ENCODE results near the gene MRAS.

Gene MRAS

DNA sequence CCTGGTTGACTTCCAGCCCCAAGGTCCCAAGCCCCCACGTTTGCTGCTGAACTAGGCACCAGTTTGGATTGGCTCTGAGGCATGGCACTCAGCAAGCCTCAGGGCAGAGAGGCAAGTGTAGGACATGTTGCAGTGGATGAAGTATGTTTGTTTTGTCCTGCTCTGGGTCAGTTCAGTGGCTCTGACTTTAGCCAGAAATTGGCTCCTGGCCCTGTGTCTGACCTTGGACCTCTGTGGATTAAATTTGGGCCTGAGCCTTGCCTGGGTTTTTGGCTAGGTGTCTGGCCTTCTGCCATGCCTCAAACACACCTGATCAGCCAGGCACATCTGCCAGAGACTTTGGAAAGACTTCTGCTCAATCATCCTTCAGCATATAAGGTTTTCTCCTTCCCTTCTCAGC lies 3.6 kb upstream of the MRAS start:
- no peak for DNase-seq

DNA sequence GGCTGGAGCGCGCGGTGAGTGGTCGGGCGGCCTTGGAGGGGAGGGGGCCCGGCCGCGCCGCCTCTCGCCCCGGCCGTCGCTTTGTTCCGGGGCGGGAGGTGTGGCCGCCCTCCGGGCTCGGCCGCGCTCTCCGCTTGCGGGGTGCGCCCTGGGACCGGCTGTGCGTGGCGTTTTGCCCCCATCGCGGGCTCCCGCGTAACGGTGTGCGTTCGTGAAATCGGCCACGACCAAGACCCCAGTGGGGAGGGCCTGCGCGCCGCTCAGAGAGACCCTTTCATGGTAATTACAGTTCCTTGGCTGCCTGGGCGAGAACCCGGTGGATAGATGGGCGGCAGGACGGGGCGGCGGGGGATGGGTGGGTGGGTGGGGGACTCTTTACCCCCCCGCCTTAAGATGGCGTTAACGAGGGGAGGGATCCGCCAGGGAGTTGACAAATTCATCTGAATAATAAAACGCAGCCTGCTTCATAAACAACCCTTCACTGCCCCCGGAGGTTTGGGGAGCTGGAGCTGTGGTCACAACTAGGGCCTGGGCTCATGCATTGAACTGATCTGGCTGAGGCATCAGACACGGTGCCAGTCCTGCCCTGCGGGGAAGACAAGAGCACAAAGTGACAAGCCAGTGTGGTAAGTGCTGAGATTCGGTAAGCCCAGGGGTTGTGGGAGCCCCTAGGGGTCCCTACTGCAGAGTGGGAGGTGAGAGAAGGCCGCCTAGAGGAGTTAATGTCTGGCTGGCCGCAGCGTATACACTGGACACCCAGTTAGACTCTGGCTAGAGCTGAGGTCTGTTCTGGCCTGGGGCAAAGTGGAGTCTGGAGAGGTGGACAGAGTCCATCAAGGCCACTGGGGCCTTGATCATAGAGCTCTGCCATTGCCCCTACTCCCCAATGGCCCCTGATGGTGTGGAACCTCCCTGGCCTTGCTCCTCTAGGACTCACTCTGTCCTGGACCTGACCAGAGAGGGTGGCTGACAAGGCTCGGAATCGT lies 668 bp downstream of the MRAS start:
- peak; percentile 56 for DNase-seq

GRCh38 chr3:138349926-138350665 lies 1.7 kb downstream of the MRAS start:
- DNase-seq: peak; percentile 46

DNA sequence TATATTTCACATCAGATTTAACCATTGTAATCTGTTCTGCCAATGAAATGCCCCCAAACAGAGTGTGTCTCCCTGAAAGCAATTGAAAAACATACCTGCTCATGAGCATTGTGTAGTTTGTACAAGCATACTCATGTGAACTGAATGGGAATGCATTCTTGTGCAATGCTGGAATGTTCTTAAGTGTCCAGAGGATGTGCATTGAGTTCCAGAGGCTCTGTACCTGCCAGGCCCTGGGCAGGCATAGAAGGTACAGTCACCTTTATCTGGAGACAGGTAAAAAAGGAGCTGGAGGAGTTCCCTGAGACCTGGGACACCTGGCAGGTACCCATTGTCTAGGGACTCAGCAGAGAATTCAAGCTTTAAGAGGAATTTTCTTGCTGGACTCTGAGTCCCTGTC lies 2.8 kb downstream of the MRAS start:
- DNase-seq: peak; percentile 11

DNA sequence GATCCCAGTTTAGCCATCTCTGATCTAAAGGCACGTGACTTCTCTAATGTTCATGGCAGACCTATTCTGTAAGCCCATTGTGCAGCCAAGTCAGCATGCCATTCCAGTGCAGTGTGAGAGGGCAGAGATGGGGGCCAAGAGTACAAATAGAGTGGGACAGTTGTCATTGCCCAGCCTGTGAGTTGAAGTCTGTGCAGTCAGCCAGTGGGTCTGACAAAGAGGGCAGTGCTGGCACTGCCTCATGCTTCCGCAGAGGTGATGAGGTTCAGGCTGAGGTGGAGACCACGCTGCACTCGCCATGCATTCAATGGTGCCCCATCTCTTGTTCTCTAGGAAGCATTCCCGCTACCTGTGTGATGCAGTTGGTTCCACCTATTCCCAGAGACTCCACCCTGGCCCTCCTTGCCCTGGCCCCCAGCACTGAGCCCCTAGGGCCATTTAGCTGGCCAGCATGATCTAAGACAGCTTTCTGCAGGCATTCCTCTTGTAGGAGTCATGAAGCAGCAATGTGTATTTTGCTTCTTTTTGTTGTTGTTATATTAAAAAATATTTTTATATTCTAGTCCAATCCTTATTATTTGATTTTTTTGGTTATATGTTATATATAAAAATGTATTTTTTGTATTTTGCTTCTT lies 3.7 kb downstream of the MRAS start:
- no peak for DNase-seq

DNA sequence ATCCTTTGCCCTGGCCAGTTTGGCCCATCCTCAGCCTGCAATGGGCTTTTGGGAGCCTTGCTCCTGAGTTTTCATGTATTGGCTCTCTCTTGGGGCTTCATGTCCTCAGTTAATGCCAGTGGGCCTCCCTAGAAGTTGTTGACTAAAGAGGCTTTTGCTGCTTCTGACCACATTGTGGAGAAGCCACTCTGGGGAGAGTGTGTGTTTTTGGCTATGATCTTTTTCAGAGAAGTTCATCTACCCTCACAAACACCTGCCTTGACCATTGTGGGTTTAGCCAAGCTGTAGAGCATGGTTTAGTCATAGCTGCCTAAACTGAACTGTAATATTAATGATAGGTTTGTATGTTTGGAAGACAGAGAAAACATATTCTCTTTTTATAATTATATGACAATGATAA lies 6.0 kb downstream of the MRAS start:
- DNase-seq: no peak

- DNase-seq: no peak
Measured at GRCh38 chr3:138355071-138355470, 6.7 kb downstream of the MRAS start.

DNA sequence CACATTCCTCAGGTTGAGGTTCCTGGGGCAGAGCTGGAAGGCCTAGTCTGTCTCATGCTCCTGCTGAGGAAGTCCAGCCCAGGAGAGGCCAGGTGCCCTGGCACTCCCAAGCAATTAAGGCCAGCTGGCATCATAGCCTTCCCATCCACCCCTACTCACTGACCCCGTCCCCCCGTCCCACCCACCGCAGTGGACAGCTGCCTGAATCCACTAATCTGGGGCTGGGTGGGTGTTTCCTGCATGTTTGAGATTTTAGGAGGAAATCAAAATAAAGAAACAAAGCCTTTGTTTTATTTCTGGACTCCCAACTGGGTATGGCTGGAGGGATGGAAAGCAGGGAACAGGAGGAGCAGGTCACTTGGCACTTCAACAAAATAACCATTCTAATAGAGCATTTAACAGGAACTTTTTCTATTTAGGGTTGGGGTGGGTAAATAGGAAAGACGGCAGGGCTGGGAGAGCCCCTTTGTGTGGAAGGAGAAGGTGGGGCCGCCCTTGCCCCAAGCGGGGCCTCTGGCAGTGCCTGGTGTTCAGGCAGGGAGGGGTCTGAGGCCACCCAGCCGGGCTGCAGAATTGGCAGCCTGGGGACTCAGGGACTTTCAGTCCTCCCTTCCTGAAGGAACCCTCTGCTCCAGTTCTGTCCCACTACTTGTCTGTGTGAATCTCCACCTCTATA lies 8.5 kb downstream of the MRAS start:
- DNase-seq: no peak

- no peak for DNase-seq
Measured at GRCh38 chr3:138359148-138359918, 11.0 kb downstream of the MRAS start.

DNA sequence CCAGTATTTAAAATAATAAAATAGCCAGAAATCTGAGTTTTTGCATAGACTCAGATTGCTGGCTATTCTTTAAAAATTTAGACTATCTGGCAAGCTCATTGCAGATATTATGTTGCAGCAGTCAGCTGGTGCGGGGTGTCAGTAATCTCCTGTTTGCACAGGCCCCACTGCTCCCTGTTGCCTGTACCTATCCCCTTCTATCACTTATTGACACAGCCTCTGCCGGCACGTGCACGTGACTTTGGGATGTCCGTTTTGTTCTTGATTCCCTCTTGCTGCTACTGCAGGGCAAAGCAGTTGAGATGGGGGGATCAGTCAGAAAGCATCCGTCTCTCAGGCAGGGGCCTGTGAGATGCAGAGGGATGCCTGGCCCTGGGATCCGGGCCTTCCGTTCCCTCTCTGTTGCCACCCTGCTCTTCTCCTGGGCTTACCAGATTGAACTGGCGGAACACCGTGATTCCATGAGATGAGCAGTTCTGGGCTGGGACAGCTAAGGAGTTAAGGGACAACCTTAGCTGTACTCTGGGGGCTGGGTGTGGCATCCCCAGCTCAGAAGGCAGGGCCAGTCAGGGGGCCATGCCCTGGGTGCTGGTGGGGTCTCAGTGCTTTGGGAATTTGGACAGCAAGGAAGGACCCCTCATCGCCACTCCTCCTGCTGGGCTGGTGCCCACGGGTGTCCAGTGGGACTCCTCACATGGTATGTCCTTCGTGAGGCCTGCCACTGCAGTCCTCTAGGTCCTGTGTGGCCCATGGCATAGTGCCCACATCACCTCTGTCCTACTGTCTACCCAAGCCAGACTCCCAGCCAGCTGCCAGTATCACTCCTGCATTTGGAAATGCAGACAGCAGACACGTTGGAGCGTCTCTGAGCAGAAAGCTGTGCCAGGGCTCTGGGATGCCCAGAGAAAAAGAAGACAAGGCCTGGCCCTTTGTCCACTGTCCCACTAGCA lies 11.8 kb downstream of the MRAS start:
- DNase-seq: no peak

GRCh38 chr3:138360869-138361525 lies 12.6 kb downstream of the MRAS start:
- DNase-seq: no peak

DNA sequence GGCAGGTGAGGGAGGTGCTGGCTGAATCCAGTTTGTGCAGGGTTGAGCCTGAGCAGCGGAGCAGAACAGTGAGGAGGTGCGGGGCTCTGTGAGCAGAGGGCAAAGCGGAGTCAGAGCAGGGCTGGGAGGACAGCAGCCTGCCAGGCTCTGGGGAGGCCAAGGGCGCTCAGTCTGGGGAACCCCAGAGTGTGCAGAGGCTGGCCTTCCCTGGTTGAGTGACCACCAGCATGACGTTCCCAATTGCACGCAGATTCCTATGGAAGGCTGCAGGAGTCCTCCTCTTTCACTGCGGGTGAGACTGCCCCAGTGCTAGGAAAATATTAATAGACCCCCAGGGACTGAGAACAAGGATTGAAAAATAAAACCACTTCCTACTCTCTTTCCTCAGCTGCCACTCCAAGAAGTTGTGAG lies 13.2 kb downstream of the MRAS start:
- DNase-seq: no peak

- DNase-seq: no peak
Measured at GRCh38 chr3:138362538-138362937, 14.2 kb downstream of the MRAS start.

GRCh38 chr3:138363322-138363721 lies 14.9 kb downstream of the MRAS start:
- DNase-seq: no peak

GRCh38 chr3:138364356-138365252 lies 16.2 kb downstream of the MRAS start:
- DNase-seq: no peak

GRCh38 chr3:138365253-138365555 lies 16.8 kb downstream of the MRAS start:
- DNase-seq: no peak

GRCh38 chr3:138366006-138366759 lies 17.8 kb downstream of the MRAS start:
- no peak for DNase-seq

DNA sequence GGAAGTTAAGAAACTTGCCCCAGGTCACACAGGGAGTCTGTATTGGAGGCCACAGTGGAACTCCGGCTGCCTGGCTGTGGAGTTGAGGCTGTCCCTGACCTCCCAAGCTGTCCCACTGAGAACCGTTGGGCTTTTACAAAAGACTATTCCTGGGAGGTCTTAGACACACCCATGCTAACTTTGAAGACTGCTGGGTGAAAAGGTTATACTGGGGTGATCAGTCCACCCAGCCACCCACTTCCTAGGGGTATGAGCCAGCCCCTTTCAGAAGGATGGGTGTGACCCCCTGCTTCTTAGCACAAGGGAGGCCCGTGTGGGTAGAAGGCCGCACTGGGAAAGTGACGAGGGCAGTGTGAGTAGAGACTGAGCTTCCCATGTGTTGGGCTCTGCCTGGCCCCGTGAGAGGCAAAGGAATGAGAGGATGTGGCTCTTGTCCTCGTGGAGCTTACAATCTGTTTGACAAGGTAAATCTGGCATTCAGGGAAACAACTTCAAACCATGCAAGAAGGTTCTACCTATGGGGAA lies 19.0 kb downstream of the MRAS start:
- no peak for DNase-seq
